Cardiac muscle cell (in vitro differentiated cells and primary cell): Measurements from ENCODE around the gene FBXO39. TPM values are rescaled to one million over a fixed set of nuclear protein-coding genes. Genes with fewer than 3 reads are reported as not detected.
"Not testable (repeated sequence)": the region's sequence is repeated elsewhere in the genome, so short reads cannot be mapped to it uniquely, and the experiment has no call there.

Source experiments
- DNase-seq, 2 donors: peaks; one replicate each; pipeline versions ENCODE4 v3.0.0 to v3.0.0-alpha.2; 2010 to 2017; ENCODE audit warnings: low read depth in 1 of 2, low spot score in 1 of 2
- H3K27ac ChIP-seq: fragments of 200-600 bp; sonication (generic); 2 replicates; pipeline ENCODE4 v1.5.1; 2016
- H3K27me3 ChIP-seq: fragments of 200-600 bp; sonication (generic); 2 replicates; pipeline ENCODE4 v1.6.0; 2016; ENCODE audit warnings: control low read depth
- H3K36me3 ChIP-seq: fragments of 200-600 bp; sonication (generic); 2 replicates; pipeline ENCODE4 v1.5.1; 2016; ENCODE audit warnings: control low read depth
- H3K4me1 ChIP-seq: fragments of 200-600 bp; sonication (generic); 2 replicates; pipeline ENCODE4 v1.8.1; 2017; ENCODE audit warnings: low read depth, mild to moderate bottlenecking, mixed run types
- H3K4me3 ChIP-seq: fragments of 200-600 bp; sonication (generic); 2 replicates; pipeline ENCODE4 v1.5.1; 2016; ENCODE audit warnings: mild to moderate bottlenecking
- H3K9me3 ChIP-seq: fragments of 200-600 bp; sonication (generic); 2 replicates; pipeline ENCODE4 v1.5.1; 2017; ENCODE audit warnings: low read depth, mild to moderate bottlenecking, control low read depth
- CTCF ChIP-seq: IDR thresholded peaks from 2 replicates; pipeline ENCODE4 v1.5.1; 2012; ENCODE audit warnings: low read depth, mild to moderate bottlenecking, low read length
- polyA plus RNA-seq: library from polyadenylated mRNA; unstranded; fragments of >200 nt; fragmentation: Nextera tagmentation; extraction: Ambion mirVana; gene quantifications from 2 replicates; pipeline ENCODE4 v1.2.1, GENCODE V29; 2016
- total RNA-seq: library from RNA; depleted of rRNA; stranded (reverse); fragments of >200 nt; gene quantifications from 2 replicates; pipeline ENCODE4 v1.2.3, GENCODE V29; 2016

FBXO39 gene
- total and polyA plus RNA-seq, 2 experiments from 2014 or later = not detected

GRCh38 chr17:6757747-6758146, 18.3 kb upstream of the FBXO39 start:
- no peak for DNase-seq
- H3K4me1 ChIP-seq = no peaks in the 10 kb centered on the region
- no peak overlapping the region for H3K4me3 ChIP-seq
- no peaks in the 10 kb centered on the region for H3K9me3 ChIP-seq
- H3K36me3 ChIP-seq = no peaks in the 10 kb centered on the region
- no peak for TF ChIP-seq CTCF
- H3K27ac ChIP-seq = no peak overlapping the region
- no peaks in the 10 kb centered on the region for H3K27me3 ChIP-seq

GRCh38 chr17:6761779-6762178, 14.2 kb upstream of the FBXO39 start:
- DNase-seq = no peak
- Histone ChIP-seq H3K9me3 (no peaks in the 10 kb centered on the region), H3K4me3 (no peak overlapping the region), H3K27me3 (peaks cover 9% of the 10 kb centered on the region), H3K27ac (no peak overlapping the region), H3K4me1 (no peaks in the 10 kb centered on the region), H3K36me3 (no peaks in the 10 kb centered on the region)
- no peak for TF ChIP-seq CTCF

GRCh38 chr17:6768447-6768846, 7.6 kb upstream of the FBXO39 start:
- Histone ChIP-seq H3K9me3 (no peaks in the 10 kb centered on the region), H3K27me3 (peaks cover 14% of the 10 kb centered on the region), H3K36me3 (no peaks in the 10 kb centered on the region), H3K4me3 (no peak overlapping the region), H3K4me1 (no peaks in the 10 kb centered on the region), H3K27ac (no peak overlapping the region)
- TF ChIP-seq CTCF = no peak
- DNase-seq = no peak

GRCh38 chr17:6772016-6772415, 4.0 kb upstream of the FBXO39 start:
- no peak for TF ChIP-seq CTCF
- H3K9me3 ChIP-seq = no peaks in the 10 kb centered on the region
- H3K4me3 ChIP-seq = no peak overlapping the region
- no peak overlapping the region for H3K27ac ChIP-seq
- no peak for DNase-seq
- no peaks in the 10 kb centered on the region for H3K4me1 ChIP-seq
- H3K27me3 ChIP-seq = peaks cover 36% of the 10 kb centered on the region
- no peaks in the 10 kb centered on the region for H3K36me3 ChIP-seq

GRCh38 chr17:6774906-6775305, 1.1 kb upstream of the FBXO39 start:
- H3K36me3 ChIP-seq, H3K4me3 ChIP-seq, DNase-seq, H3K4me1 ChIP-seq, H3K9me3 ChIP-seq, H3K27ac ChIP-seq: not testable (repeated sequence)
- H3K27me3 ChIP-seq = peaks cover 63% of the 10 kb centered on the region

- Histone ChIP-seq H3K27ac (no peak overlapping the region), H3K27me3 (peaks cover 63% of the 10 kb centered on the region), H3K36me3 (no peaks in the 10 kb centered on the region), H3K4me3 (no peak overlapping the region), H3K4me1 (no peaks in the 10 kb centered on the region), H3K9me3 (no peaks in the 10 kb centered on the region)
- DNase-seq = no peak
- TF ChIP-seq CTCF = no peak
These were observed 3.4 kb downstream of the FBXO39 start for GRCh38 chr17:6779411-6779810.
